A673 (cell line): Measurements from ENCODE around the gene EGFR. TPM values are rescaled to one million over a fixed set of nuclear protein-coding genes. Genes with fewer than 3 reads are reported as not detected.
A peak's percentile ranks its signal among the peaks of the same experiment; 100 is the strongest.

Experiments used
- BruUV-seq: library from RNA; stranded (reverse); fragments of 400-500 nt; replicated peaks from 2 replicates; lab custom pipeline; 2021; lab: Mats Ljungman, UMichigan
- CTCF ChIA-PET: fragments of 300-600 bp; sonication (Branson Sonifier 250); formaldehyde crosslinking; loops from one replicate; lab custom pipeline; 2022; ENCODE audit warnings: antibody characterized with exemption; lab: Charles Lee
- POLR2A ChIA-PET: fragments of 300-600 bp; sonication (Branson Sonifier 250); formaldehyde crosslinking; loops from one replicate; lab custom pipeline; 2022; ENCODE audit warnings: antibody characterized with exemption; ENCODE audit not compliant: low non-redundant PET; lab: Charles Lee
- DNase-seq: peaks from one replicate; pipeline ENCODE4 v3.0.0-alpha.2; 2015; ENCODE audit warnings: low spot score
- H3K27ac ChIP-seq: fragments of 200-600 bp; sonication (generic); 2 replicates; pipeline ENCODE4 v1.5.1; 2016; ENCODE audit warnings: mixed run types, low read depth, mild to moderate bottlenecking, mixed read lengths, antibody characterized with exemption, low read length; ENCODE audit not compliant: poor library complexity, severe bottlenecking
- H3K27me3 ChIP-seq: fragments of 200-600 bp; sonication (generic); replicated peaks from 2 replicates; pipeline ENCODE4 v1.6.1; 2017; ENCODE audit warnings: mixed run types, low read depth, mild to moderate bottlenecking, mixed read lengths, antibody characterized with exemption, low read length; ENCODE audit not compliant: insufficient read depth, poor library complexity
- H3K36me3 ChIP-seq: fragments of 200-600 bp; sonication (generic); 2 replicates; pipeline ENCODE4 v1.6.1; 2016; ENCODE audit warnings: mixed run types, mild to moderate bottlenecking, mixed read lengths, antibody characterized with exemption, low read length; ENCODE audit not compliant: insufficient read depth, poor library complexity, severe bottlenecking
- H3K4me1 ChIP-seq: fragments of 200-600 bp; sonication (generic); 2 replicates; pipeline ENCODE4 v1.6.1; 2017; ENCODE audit warnings: mixed run types, mild to moderate bottlenecking, mixed read lengths, antibody characterized with exemption, low read length; ENCODE audit not compliant: insufficient read depth, poor library complexity, severe bottlenecking
- H3K4me3 ChIP-seq: fragments of 200-600 bp; sonication (generic); 2 replicates; pipeline ENCODE4 v1.5.1; 2016; ENCODE audit warnings: low read depth, mixed run types, mild to moderate bottlenecking, mixed read lengths, low read length; ENCODE audit not compliant: poor library complexity, severe bottlenecking
- H3K9me3 ChIP-seq: fragments of 200-600 bp; sonication (generic); 2 replicates; pipeline ENCODE4 v1.6.1; 2016; ENCODE audit warnings: mixed run types, low read depth, mild to moderate bottlenecking, mixed read lengths, antibody characterized with exemption, low read length; ENCODE audit not compliant: poor library complexity, severe bottlenecking
- CTCF ChIP-seq: fragments of 300-800, 200-600 bp; sonication (generic); conservative IDR thresholded peaks from 2 replicates; pipeline ENCODE4 v1.5.1; 2017; ENCODE audit warnings: low read depth, mild to moderate bottlenecking, antibody characterized with exemption, low read length, moderate library complexity, mixed read lengths
- EZH2 ChIP-seq: fragments of 200-600 bp; sonication (generic); IDR thresholded peaks from 2 replicates; pipeline ENCODE4 v1.6.1; 2017; ENCODE audit warnings: borderline replicate concordance, low read depth, mild to moderate bottlenecking, mixed read lengths, antibody characterized with exemption, low read length; ENCODE audit not compliant: poor library complexity, severe bottlenecking
- intact Hi-C: fragments of 100-400 bp; cut with micrococcal nuclease; formaldehyde crosslinking; loops from one replicate; pipeline ENCODE4 v1.10.0; 2022; ENCODE audit not compliant: unreplicated experiment
- total RNA-seq: library from RNA; stranded (reverse); gene quantifications from 2 replicates; pipeline ENCODE4 v1.2.3, GENCODE V29; 2021

Gene EGFR
- total RNA-seq, 1 experiment from 2014 or later, result 0.84 TPM

- Histone ChIP-seq H3K27me3 (peaks cover 86% of the 10 kb centered on the region), H3K27ac (no peak overlapping the region), H3K9me3 (no peaks in the 10 kb centered on the region), H3K4me3 (peak overlapping the region; percentile 40), H3K4me1 (peaks cover 5% of the 10 kb centered on the region), H3K36me3 (no peaks in the 10 kb centered on the region)
- TF ChIP-seq CTCF, result no peak
- TF ChIP-seq EZH2, result no peak
- no TSS peak for BruUV-seq
- intact Hi-C loops, result loop anchor here (10.0 kb wide), 1 partner anchor 236 kb away; no protein-coding TSS in a partner anchor
- DNase-seq, result no peak
- ChIA-PET POLR2A (no interaction called here), CTCF (no interaction called here)
These were observed 424 bp downstream of the EGFR start for GRCh38 chr7:55019191-55019690.

GRCh38 chr7:55019691-55020465 is 1.1 kb downstream of the EGFR start:
- CTCF ChIA-PET, result no interaction called here

GRCh38 chr7:55020466-55020871 is 1.7 kb downstream of the EGFR start:
- Histone ChIP-seq H3K27me3 (peaks cover 75% of the 10 kb centered on the region), H3K9me3 (no peaks in the 10 kb centered on the region), H3K4me1 (peaks cover 5% of the 10 kb centered on the region), H3K4me3 (no peak overlapping the region), H3K36me3 (no peaks in the 10 kb centered on the region), H3K27ac (no peak overlapping the region)
- intact Hi-C loops, result no loop called here
- CTCF ChIA-PET, result no interaction called here
- POLR2A ChIA-PET, result no interaction called here
- TF ChIP-seq CTCF (no peak), EZH2 (no peak)
- DNase-seq, result no peak
- BruUV-seq, result no TSS peak

More at GRCh38 chr7:55019691-55020465, 1.1 kb downstream of the EGFR start:
- intact Hi-C loops, result loop anchor here (10.0 kb wide), 1 partner anchor 235 kb away; no protein-coding TSS in a partner anchor
- DNase-seq, result no peak
- peak overlapping the region; percentile 40 for H3K4me3 ChIP-seq
- BruUV-seq, result no TSS peak
- TF ChIP-seq CTCF, result no peak
- TF ChIP-seq EZH2, result peak; percentile 45
- no peaks in the 10 kb centered on the region for H3K36me3 ChIP-seq
- POLR2A ChIA-PET, result no interaction called here
- peaks cover 81% of the 10 kb centered on the region for H3K27me3 ChIP-seq
- H3K27ac ChIP-seq, result no peak overlapping the region
- peaks cover 5% of the 10 kb centered on the region for H3K4me1 ChIP-seq
- H3K9me3 ChIP-seq, result no peaks in the 10 kb centered on the region
